Glutamatergic neuron (in vitro differentiated cells): Measurements from ENCODE around the gene KCNJ6. TPM values are rescaled to one million over a fixed set of nuclear protein-coding genes. Genes with fewer than 3 reads are reported as not detected.

Source experiments
- DNase-seq: peaks from one replicate; pipeline ENCODE4 v3.0.0; 2022
- H3K27ac Mint-ChIP-seq: one replicate; pipeline ENCODE4 v1.8.0; 2020; ENCODE audit warnings: mild to moderate bottlenecking, mixed read lengths, inconsistent platforms; ENCODE audit not compliant: unreplicated experiment
- H3K27me3 Mint-ChIP-seq: one replicate; pipeline ENCODE4 v1.8.0; 2020; ENCODE audit warnings: mild to moderate bottlenecking, moderate library complexity, mixed read lengths, inconsistent platforms; ENCODE audit not compliant: unreplicated experiment
- H3K36me3 Mint-ChIP-seq: one replicate; pipeline ENCODE4 v1.8.0; 2020; ENCODE audit warnings: mild to moderate bottlenecking, mixed read lengths, inconsistent platforms; ENCODE audit not compliant: unreplicated experiment
- H3K4me1 Mint-ChIP-seq: one replicate; pipeline ENCODE4 v1.8.0; 2020; ENCODE audit warnings: mild to moderate bottlenecking, low read depth, mixed read lengths, inconsistent platforms; ENCODE audit not compliant: unreplicated experiment
- H3K4me3 Mint-ChIP-seq: one replicate; pipeline ENCODE4 v1.8.0; 2020; ENCODE audit warnings: mild to moderate bottlenecking, mixed read lengths, inconsistent platforms; ENCODE audit not compliant: unreplicated experiment
- H3K9me3 Mint-ChIP-seq: one replicate; pipeline ENCODE4 v1.8.0; 2020; ENCODE audit warnings: mild to moderate bottlenecking, moderate library complexity, mixed read lengths, inconsistent platforms; ENCODE audit not compliant: unreplicated experiment
- total RNA-seq: library from RNA; stranded (reverse); fragmentation: NEBNext Ultra II Directional; extraction: Animal tissue kit (Norgen Biotek cat#: 25700); gene quantifications from one replicate; pipeline ENCODE4 v1.2.1, GENCODE V29; 2021; ENCODE audit not compliant: unreplicated experiment
- TF ChIP-seq, protein P1 (sequence below): fragments of 200-600 bp; sonication (generic); IDR thresholded peaks from one replicate; pipeline ENCODE4 v1.5.0; 2021; ENCODE audit not compliant: partially characterized antibody, unreplicated experiment

Gene KCNJ6
- total RNA-seq, 1 donor from 2014 or later, result 80.5 TPM

DNA sequence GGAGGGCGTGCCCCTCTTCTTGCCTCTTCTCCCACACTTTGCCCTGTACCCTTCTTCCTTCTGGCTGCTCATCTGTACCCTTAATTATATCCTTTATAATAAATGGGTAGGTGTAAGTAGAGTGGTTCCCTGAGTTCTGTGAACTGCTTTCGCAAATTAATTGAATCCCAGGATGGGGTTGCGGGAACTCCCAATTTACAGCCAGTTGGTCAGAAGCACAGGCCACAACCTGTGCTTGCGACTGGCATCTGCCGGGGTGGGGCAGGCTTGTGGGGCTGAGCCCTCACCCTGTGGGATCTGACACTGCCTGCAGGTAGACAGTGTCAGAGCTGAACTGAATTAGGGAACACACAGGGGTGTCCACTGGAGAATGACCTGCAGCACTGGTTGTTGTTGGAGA lies 244.9 kb downstream of the KCNJ6 start:
- peaks cover 13% of the 10 kb centered on the region for H3K27me3 Mint-ChIP-seq
- peaks cover 8% of the 10 kb centered on the region for H3K9me3 Mint-ChIP-seq
- peaks cover 14% of the 10 kb centered on the region for H3K4me1 Mint-ChIP-seq
- H3K27ac Mint-ChIP-seq, result no peak overlapping the region
- H3K4me3 Mint-ChIP-seq, result no peak overlapping the region
- no peak for DNase-seq
- peaks cover 5% of the 10 kb centered on the region for H3K36me3 Mint-ChIP-seq
- TF ChIP-seq, protein P1, sequence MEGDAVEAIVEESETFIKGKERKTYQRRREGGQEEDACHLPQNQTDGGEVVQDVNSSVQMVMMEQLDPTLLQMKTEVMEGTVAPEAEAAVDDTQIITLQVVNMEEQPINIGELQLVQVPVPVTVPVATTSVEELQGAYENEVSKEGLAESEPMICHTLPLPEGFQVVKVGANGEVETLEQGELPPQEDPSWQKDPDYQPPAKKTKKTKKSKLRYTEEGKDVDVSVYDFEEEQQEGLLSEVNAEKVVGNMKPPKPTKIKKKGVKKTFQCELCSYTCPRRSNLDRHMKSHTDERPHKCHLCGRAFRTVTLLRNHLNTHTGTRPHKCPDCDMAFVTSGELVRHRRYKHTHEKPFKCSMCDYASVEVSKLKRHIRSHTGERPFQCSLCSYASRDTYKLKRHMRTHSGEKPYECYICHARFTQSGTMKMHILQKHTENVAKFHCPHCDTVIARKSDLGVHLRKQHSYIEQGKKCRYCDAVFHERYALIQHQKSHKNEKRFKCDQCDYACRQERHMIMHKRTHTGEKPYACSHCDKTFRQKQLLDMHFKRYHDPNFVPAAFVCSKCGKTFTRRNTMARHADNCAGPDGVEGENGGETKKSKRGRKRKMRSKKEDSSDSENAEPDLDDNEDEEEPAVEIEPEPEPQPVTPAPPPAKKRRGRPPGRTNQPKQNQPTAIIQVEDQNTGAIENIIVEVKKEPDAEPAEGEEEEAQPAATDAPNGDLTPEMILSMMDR, result no peak

DNA sequence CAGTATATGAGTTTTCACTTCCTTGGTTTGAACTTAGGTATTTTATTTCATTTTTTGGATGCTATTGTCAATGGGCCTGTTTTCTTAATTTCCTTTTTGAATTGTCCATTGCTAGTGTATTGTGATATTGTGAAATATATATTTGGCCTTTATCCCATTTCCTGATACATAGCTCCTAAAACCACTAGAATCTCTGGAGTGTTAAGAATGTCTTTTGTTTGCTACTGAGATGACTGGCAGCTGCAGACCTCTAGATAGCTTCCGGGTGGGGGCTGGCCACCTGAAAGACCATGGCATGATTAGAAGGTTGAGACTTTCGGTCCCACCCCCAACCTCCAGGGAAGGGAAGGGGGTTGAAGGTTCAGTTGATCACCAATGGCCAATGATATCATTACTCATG lies 245.4 kb downstream of the KCNJ6 start:
- TF ChIP-seq, protein P1, result no peak
- H3K27ac Mint-ChIP-seq, result no peak overlapping the region
- peaks cover 5% of the 10 kb centered on the region for H3K36me3 Mint-ChIP-seq
- H3K4me3 Mint-ChIP-seq, result no peak overlapping the region
- H3K27me3 Mint-ChIP-seq, result peaks cover 10% of the 10 kb centered on the region
- H3K4me1 Mint-ChIP-seq, result peaks cover 14% of the 10 kb centered on the region
- no peak for DNase-seq
- H3K9me3 Mint-ChIP-seq, result peaks cover 8% of the 10 kb centered on the region

DNA sequence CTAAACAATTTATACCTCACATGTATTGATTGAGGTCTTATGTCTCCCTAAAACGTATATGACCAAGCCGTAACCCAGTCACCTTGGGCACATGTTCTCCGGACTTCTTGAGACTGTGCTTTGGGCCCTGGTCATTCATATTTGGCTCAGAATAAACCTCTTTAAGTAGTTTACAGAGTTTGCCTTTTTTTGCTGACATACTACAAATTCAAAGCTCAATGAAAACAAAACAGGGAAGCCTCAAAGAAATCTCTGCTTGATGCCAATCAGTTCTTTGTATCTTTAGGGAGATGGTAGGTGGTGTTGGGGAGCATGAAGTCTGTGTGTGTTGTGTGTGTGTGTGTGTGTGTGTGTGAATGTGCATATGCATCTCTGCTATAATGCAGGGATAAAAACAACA lies 247.0 kb downstream of the KCNJ6 start:
- no peak overlapping the region for H3K4me3 Mint-ChIP-seq
- TF ChIP-seq, protein P1, result no peak
- no peak for DNase-seq
- peaks cover 5% of the 10 kb centered on the region for H3K27me3 Mint-ChIP-seq
- H3K27ac Mint-ChIP-seq, result no peak overlapping the region
- peaks cover 4% of the 10 kb centered on the region for H3K9me3 Mint-ChIP-seq
- peaks cover 21% of the 10 kb centered on the region for H3K4me1 Mint-ChIP-seq
- peaks cover 13% of the 10 kb centered on the region for H3K36me3 Mint-ChIP-seq

DNA sequence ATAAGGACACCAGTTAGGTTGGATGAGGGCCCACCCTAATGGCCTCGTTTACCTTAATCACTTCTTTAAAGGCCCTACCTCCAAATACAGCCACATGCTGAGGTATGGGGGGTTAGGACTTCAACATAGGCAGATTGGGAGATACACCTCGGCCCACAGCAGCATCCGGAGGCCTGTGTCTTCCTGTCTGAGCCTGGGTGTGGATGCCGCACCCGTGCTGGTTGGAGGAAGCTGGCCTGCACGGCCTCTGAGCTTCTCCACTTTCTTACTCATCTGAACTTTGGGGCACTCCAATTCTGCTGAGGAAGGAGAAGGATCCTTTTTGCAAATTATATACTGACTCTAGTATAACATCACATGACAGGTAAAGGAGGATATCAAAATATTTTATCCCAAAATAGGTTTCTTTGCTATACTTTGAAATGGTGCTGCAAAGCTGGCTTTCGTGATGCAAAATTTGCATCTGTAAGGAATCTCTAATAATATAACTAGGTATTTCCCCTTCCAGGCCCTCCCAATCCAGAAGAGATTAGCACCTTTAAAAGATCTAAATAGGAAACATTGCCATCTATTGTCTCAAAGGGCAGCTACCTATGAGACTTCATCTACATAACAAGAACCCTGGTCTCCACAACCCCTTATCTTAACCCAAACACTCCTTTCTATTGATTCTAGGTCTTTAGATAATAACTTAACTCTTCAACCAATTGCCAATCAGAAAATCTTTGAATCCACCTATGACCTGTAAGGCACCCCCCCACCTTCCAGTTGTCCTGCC lies 247.6 kb downstream of the KCNJ6 start:
- Mint-ChIP-seq H3K27me3 (peaks cover 5% of the 10 kb centered on the region), H3K4me3 (no peak overlapping the region), H3K4me1 (peaks cover 21% of the 10 kb centered on the region), H3K27ac (no peak overlapping the region), H3K36me3 (peaks cover 13% of the 10 kb centered on the region), H3K9me3 (peaks cover 4% of the 10 kb centered on the region)
- TF ChIP-seq, protein P1, result no peak
- no peak for DNase-seq

DNA sequence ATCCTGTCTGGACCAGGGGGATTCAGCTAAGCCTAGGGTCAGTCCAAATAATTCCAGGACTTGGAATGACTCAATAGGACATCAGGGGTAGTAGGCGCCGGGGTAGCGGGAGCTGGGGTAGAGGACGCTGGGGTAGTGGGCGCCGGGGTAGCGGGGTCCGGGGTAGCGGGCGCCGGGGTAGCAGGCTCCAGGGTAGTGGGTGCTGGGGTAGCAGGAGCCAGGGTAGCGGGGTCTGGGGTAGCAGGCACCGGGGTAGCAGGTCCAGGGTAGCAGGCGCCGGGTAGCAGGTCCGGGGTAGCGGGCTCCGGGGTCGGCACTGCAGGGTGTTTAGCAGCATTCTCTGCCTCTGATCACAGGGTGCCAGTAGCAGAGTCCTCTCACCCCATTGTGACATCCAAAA lies 248.9 kb downstream of the KCNJ6 start:
- H3K36me3 Mint-ChIP-seq, result peaks cover 13% of the 10 kb centered on the region
- H3K4me3 Mint-ChIP-seq, result no peak overlapping the region
- no peak for DNase-seq
- peaks cover 2% of the 10 kb centered on the region for H3K9me3 Mint-ChIP-seq
- H3K27me3 Mint-ChIP-seq, result peaks cover 2% of the 10 kb centered on the region
- peaks cover 19% of the 10 kb centered on the region for H3K4me1 Mint-ChIP-seq
- TF ChIP-seq, protein P1, result no peak
- peak overlapping the region; percentile 80 for H3K27ac Mint-ChIP-seq
